ENCODE measurements around the gene ATIC. TPM values are rescaled to one million over a fixed set of nuclear protein-coding genes. Genes with fewer than 3 reads are reported as not detected.

The ATIC gene
- polyA plus RNA-seq, 3 donors from 2014 or later = 97.5 to 106 (median 103) TPM

- Mint-ChIP-seq H3K4me3 (no peak overlapping the region), H3K27ac (peak overlapping the region in 1 of 6 donors; percentile 7), H3K36me3 (peaks cover 32 to 55% (median 35%) of the 10 kb centered on the region in 3 donors), H3K27me3 (ENCODE audit: low read depth in 3 of 3) (peaks cover 0 to 2% (median 0%) of the 10 kb centered on the region in 3 donors), H3K9me3 (peaks cover 0 to 1% (median 0%) of the 10 kb centered on the region in 6 donors), H3K4me1 (peaks cover 26 to 43% of the 10 kb centered on the region in 2 donors)
- DNase-seq = no peak
Measured at GRCh38 chr2:215324811-215325210, 13.0 kb downstream of the ATIC start.

GRCh38 chr2:215328066-215328465, 16.2 kb downstream of the ATIC start:
- H3K4me1 Mint-ChIP-seq = peaks cover 11 to 34% of the 10 kb centered on the region in 2 donors
- peak overlapping the region in 1 of 6 donors; percentile 68 for H3K27ac Mint-ChIP-seq
- DNase-seq = no peak
- peaks cover 0 to 2% (median 0%) of the 10 kb centered on the region in 3 donors for H3K27me3 Mint-ChIP-seq (ENCODE audit: low read depth in 3 of 3)
- no peak overlapping the region for H3K4me3 Mint-ChIP-seq
- H3K36me3 Mint-ChIP-seq = peaks cover 28 to 61% (median 35%) of the 10 kb centered on the region in 3 donors
- H3K9me3 Mint-ChIP-seq = peaks cover 0 to 1% (median 0%) of the 10 kb centered on the region in 6 donors

GRCh38 chr2:215332872-215333595, 21.2 kb downstream of the ATIC start:
- Mint-ChIP-seq H3K27me3 (ENCODE audit: low read depth in 3 of 3) (peaks cover 0 to 2% (median 0%) of the 10 kb centered on the region in 3 donors), H3K9me3 (no peaks in the 10 kb centered on the region), H3K4me3 (no peak overlapping the region), H3K27ac (peak overlapping the region in 2 of 6 donors; percentile 43 to 56), H3K4me1 (peaks cover 5 to 17% of the 10 kb centered on the region in 2 donors), H3K36me3 (peaks cover 15 to 71% (median 43%) of the 10 kb centered on the region in 3 donors)
- DNase-seq = no peak

- Mint-ChIP-seq H3K4me3 (no peak overlapping the region), H3K27ac (no peak overlapping the region), H3K27me3 (ENCODE audit: low read depth in 3 of 3) (no peaks in the 10 kb centered on the region), H3K9me3 (no peaks in the 10 kb centered on the region), H3K36me3 (peaks cover 31 to 79% (median 46%) of the 10 kb centered on the region in 3 donors), H3K4me1 (no peaks in the 10 kb centered on the region)
- no peak for DNase-seq
Measured at GRCh38 chr2:215338883-215339679, 27.2 kb downstream of the ATIC start.

GRCh38 chr2:215347878-215348277, 36.0 kb downstream of the ATIC start:
- Mint-ChIP-seq H3K4me3 (no peak overlapping the region), H3K36me3 (peaks cover 37 to 65% (median 52%) of the 10 kb centered on the region in 3 donors), H3K27me3 (ENCODE audit: low read depth in 3 of 3) (no peaks in the 10 kb centered on the region), H3K4me1 (no peaks in the 10 kb centered on the region), H3K27ac (no peak overlapping the region), H3K9me3 (no peaks in the 10 kb centered on the region)
- DNase-seq = no peak

GRCh38 chr2:215352602-215353001, 40.7 kb downstream of the ATIC start:
- Mint-ChIP-seq H3K36me3 (peaks cover 6 to 41% (median 34%) of the 10 kb centered on the region in 3 donors), H3K4me1 (no peaks in the 10 kb centered on the region), H3K27me3 (ENCODE audit: low read depth in 3 of 3) (no peaks in the 10 kb centered on the region), H3K27ac (no peak overlapping the region), H3K9me3 (no peaks in the 10 kb centered on the region), H3K4me3 (no peak overlapping the region)
- no peak for DNase-seq

- no peaks in the 10 kb centered on the region for H3K4me1 Mint-ChIP-seq
- no peak overlapping the region for H3K27ac Mint-ChIP-seq
- no peak overlapping the region for H3K4me3 Mint-ChIP-seq
- DNase-seq = no peak
- H3K27me3 Mint-ChIP-seq (ENCODE audit: low read depth in 3 of 3) = no peaks in the 10 kb centered on the region
- H3K9me3 Mint-ChIP-seq = no peaks in the 10 kb centered on the region
- peaks cover 0 to 26% (median 21%) of the 10 kb centered on the region in 3 donors for H3K36me3 Mint-ChIP-seq
Measured at GRCh38 chr2:215354771-215355695, 43.2 kb downstream of the ATIC start.

GRCh38 chr2:215355801-215356200, 43.9 kb downstream of the ATIC start:
- Mint-ChIP-seq H3K27me3 (ENCODE audit: low read depth in 3 of 3) (no peaks in the 10 kb centered on the region), H3K9me3 (no peaks in the 10 kb centered on the region), H3K4me1 (no peaks in the 10 kb centered on the region), H3K36me3 (peaks cover 0 to 21% (median 17%) of the 10 kb centered on the region in 3 donors), H3K4me3 (no peak overlapping the region), H3K27ac (no peak overlapping the region)
- no peak for DNase-seq

- no peaks in the 10 kb centered on the region for H3K4me1 Mint-ChIP-seq
- no peaks in the 10 kb centered on the region for H3K9me3 Mint-ChIP-seq
- H3K27ac Mint-ChIP-seq = no peak overlapping the region
- H3K36me3 Mint-ChIP-seq = peaks cover 0 to 16% (median 13%) of the 10 kb centered on the region in 3 donors
- H3K4me3 Mint-ChIP-seq = no peak overlapping the region
- no peaks in the 10 kb centered on the region for H3K27me3 Mint-ChIP-seq (ENCODE audit: low read depth in 3 of 3)
- DNase-seq = no peak
Measured at GRCh38 chr2:215356334-215356947, 44.6 kb downstream of the ATIC start.

GRCh38 chr2:215356948-215357461, 45.1 kb downstream of the ATIC start:
- Mint-ChIP-seq H3K4me3 (no peak overlapping the region), H3K4me1 (no peaks in the 10 kb centered on the region), H3K27ac (no peak overlapping the region), H3K9me3 (no peaks in the 10 kb centered on the region), H3K27me3 (ENCODE audit: low read depth in 3 of 3) (no peaks in the 10 kb centered on the region), H3K36me3 (peaks cover 0 to 12% (median 8%) of the 10 kb centered on the region in 3 donors)
- DNase-seq = no peak

- Mint-ChIP-seq H3K4me1 (no peaks in the 10 kb centered on the region), H3K36me3 (peaks cover 0 to 16% (median 13%) of the 10 kb centered on the region in 3 donors), H3K27ac (no peak overlapping the region), H3K27me3 (ENCODE audit: low read depth in 3 of 3) (no peaks in the 10 kb centered on the region), H3K4me3 (no peak overlapping the region), H3K9me3 (no peaks in the 10 kb centered on the region)
- DNase-seq = no peak
Measured at GRCh38 chr2:215357660-215358059, 45.8 kb downstream of the ATIC start.

- no peak for DNase-seq
Measured at GRCh38 chr2:215358312-215358845, 46.5 kb downstream of the ATIC start.

More at GRCh38 chr2:215358312-215358845, 46.5 kb downstream of the ATIC start:
- H3K9me3 Mint-ChIP-seq = no peaks in the 10 kb centered on the region
- no peaks in the 10 kb centered on the region for H3K4me1 Mint-ChIP-seq
- no peak overlapping the region for H3K27ac Mint-ChIP-seq
- H3K27me3 Mint-ChIP-seq (ENCODE audit: low read depth in 3 of 3) = peaks cover 0 to 1% (median 0%) of the 10 kb centered on the region in 3 donors
- no peak overlapping the region for H3K4me3 Mint-ChIP-seq
- peaks cover 4 to 22% (median 18%) of the 10 kb centered on the region in 3 donors for H3K36me3 Mint-ChIP-seq

Data from immature natural killer cell (primary cell).